H9 (cell line): ENCODE data around the gene AKIP1. TPM values are rescaled to one million over a fixed set of nuclear protein-coding genes. Genes with fewer than 3 reads are reported as not detected.

Source experiments
- DNase-seq: peaks from one replicate; pipeline ENCODE4 v3.0.0-alpha.2; 2017
- H2AFZ ChIP-seq: one replicate; pipeline ENCODE4 v1.6.1; 2013; ENCODE audit warnings: mild to moderate bottlenecking, low read length, control low read depth, moderate library complexity
- H2AK5ac ChIP-seq: 2 replicates; pipeline ENCODE4 v1.6.1; 2013; ENCODE audit warnings: low read length, control low read depth, mixed read lengths; ENCODE audit not compliant: insufficient read length
- H2BK120ac ChIP-seq: one replicate; pipeline ENCODE4 v1.6.1; 2013; ENCODE audit warnings: low read depth, mild to moderate bottlenecking, low read length, control low read depth, inconsistent platforms; ENCODE audit not compliant: poor library complexity, severe bottlenecking
- H2BK12ac ChIP-seq: 2 replicates; pipeline ENCODE4 v1.6.1; 2013; ENCODE audit warnings: low read length, control low read depth, mixed read lengths, low read depth; ENCODE audit not compliant: insufficient read length
- H2BK15ac ChIP-seq: 2 replicates; pipeline ENCODE4 v1.6.1; 2013; ENCODE audit warnings: low read depth, low read length, control low read depth
- H2BK20ac ChIP-seq: one replicate; pipeline ENCODE4 v1.6.1; 2013; ENCODE audit warnings: low read depth, mild to moderate bottlenecking, low read length, control low read depth, inconsistent platforms; ENCODE audit not compliant: poor library complexity, severe bottlenecking
- H2BK5ac ChIP-seq: 2 replicates; pipeline ENCODE4 v1.6.1; 2013; ENCODE audit warnings: low read length, control low read depth, mixed read lengths; ENCODE audit not compliant: insufficient read length
- H3K14ac ChIP-seq: 2 replicates; pipeline ENCODE4 v1.6.1; 2013; ENCODE audit warnings: low read length, control low read depth; ENCODE audit not compliant: insufficient read depth
- H3K18ac ChIP-seq: 2 replicates; pipeline ENCODE4 v1.6.1; 2013; ENCODE audit warnings: low read depth, mild to moderate bottlenecking, mixed read lengths, low read length, control low read depth; ENCODE audit not compliant: insufficient read length
- H3K23ac ChIP-seq: 2 replicates; pipeline ENCODE4 v1.6.1; 2013; ENCODE audit warnings: low read length, control low read depth, mixed read lengths, low read depth; ENCODE audit not compliant: insufficient read length
- H3K23me2 ChIP-seq: 2 replicates; pipeline ENCODE4 v1.6.1; 2013; ENCODE audit warnings: low read depth, mild to moderate bottlenecking, mixed read lengths, low read length, control low read depth; ENCODE audit not compliant: insufficient read length, poor library complexity, severe bottlenecking
- H3K27ac ChIP-seq: 2 replicates; pipeline ENCODE4 v1.5.1; 2013; ENCODE audit warnings: low read length, control low read depth, mixed read lengths, low read depth; ENCODE audit not compliant: insufficient read length
- H3K27me3 ChIP-seq: 2 replicates; pipeline ENCODE4 v1.6.1; 2013; ENCODE audit warnings: low read length, control low read depth, inconsistent platforms; ENCODE audit not compliant: insufficient read depth
- H3K4ac ChIP-seq: 2 replicates; pipeline ENCODE4 v1.6.1; 2013; ENCODE audit warnings: low read depth, mild to moderate bottlenecking, control low read depth, inconsistent platforms, low read length, moderate library complexity
- H3K4me1 ChIP-seq: 2 replicates; pipeline ENCODE4 v1.6.1; 2013; ENCODE audit warnings: low read length, control low read depth, inconsistent platforms; ENCODE audit not compliant: insufficient read depth
- H3K4me2 ChIP-seq: 2 replicates; pipeline ENCODE4 v1.6.1; 2013; ENCODE audit warnings: low read length, control low read depth, mixed read lengths; ENCODE audit not compliant: insufficient read length, insufficient read depth
- H3K56ac ChIP-seq: 2 replicates; pipeline ENCODE4 v1.6.1; 2013; ENCODE audit warnings: low read depth, mild to moderate bottlenecking, mixed read lengths, low read length, control low read depth; ENCODE audit not compliant: insufficient read length
- H3K79me1 ChIP-seq: 2 replicates; pipeline ENCODE4 v1.6.1; 2013; ENCODE audit warnings: low read depth, mild to moderate bottlenecking, moderate library complexity, low read length, control low read depth, inconsistent platforms; ENCODE audit not compliant: insufficient read depth, poor library complexity, severe bottlenecking
- H3K79me2 ChIP-seq: 2 replicates; pipeline ENCODE4 v1.6.1; 2013; ENCODE audit warnings: low read length, control low read depth, inconsistent platforms; ENCODE audit not compliant: insufficient read depth
- H3K9ac ChIP-seq: 2 replicates; pipeline ENCODE4 v1.6.1; 2013; ENCODE audit warnings: low read length, control low read depth, mixed read lengths; ENCODE audit not compliant: insufficient read length; ENCODE audit errors: extremely low read depth
- H3K9me3 ChIP-seq: one replicate; pipeline ENCODE4 v1.6.1; 2013; ENCODE audit warnings: low read depth, low read length, inconsistent platforms; ENCODE audit not compliant: control insufficient read depth
- H3T11ph ChIP-seq: one replicate; pipeline ENCODE4 v1.6.1; 2013; ENCODE audit warnings: mild to moderate bottlenecking, low read length, control low read depth, inconsistent platforms
- H4K20me1 ChIP-seq: one replicate; pipeline ENCODE4 v1.6.1; 2013; ENCODE audit not compliant: control insufficient read depth, insufficient read length, insufficient read depth
- H4K5ac ChIP-seq: 2 replicates; pipeline ENCODE4 v1.6.1; 2013; ENCODE audit warnings: low read depth, mild to moderate bottlenecking, mixed read lengths, low read length, control low read depth; ENCODE audit not compliant: insufficient read length
- H4K8ac ChIP-seq: replicated peaks from 2 replicates; pipeline ENCODE4 v1.6.1; 2013; ENCODE audit warnings: low read length, control low read depth, mixed read lengths, low read depth; ENCODE audit not compliant: insufficient read length
- H4K91ac ChIP-seq: 2 replicates; pipeline ENCODE4 v1.6.1; 2013; ENCODE audit warnings: low read depth, mild to moderate bottlenecking, moderate library complexity, mixed read lengths, low read length, control low read depth; ENCODE audit not compliant: insufficient read length
- H3K27ac Mint-ChIP-seq, 3 experiments: 2 replicates in 2 of 3; 3 replicates in 1 of 3; pipeline ENCODE4 v1.8.0; 2020 to 2021; ENCODE audit warnings: mixed read lengths in 3 of 3, mild to moderate bottlenecking in 1 of 3, moderate library complexity in 1 of 3
- H3K27me3 Mint-ChIP-seq: 2 replicates; pipeline ENCODE4 v1.8.0; 2021; ENCODE audit warnings: low read depth, mild to moderate bottlenecking, moderate library complexity, mixed read lengths
- H3K36me3 Mint-ChIP-seq, 3 experiments: 2 replicates in 2 of 3; 3 replicates in 1 of 3; pipeline ENCODE4 v1.8.0; 2020 to 2021; ENCODE audit warnings: low read depth in 3 of 3, mixed read lengths in 3 of 3; ENCODE audit not compliant: insufficient read depth in 1 of 3
- H3K4me1 Mint-ChIP-seq, 2 experiments: 2 replicates each; pipeline ENCODE4 v1.8.0; 2020; ENCODE audit warnings: mixed read lengths in 2 of 2
- H3K4me3 Mint-ChIP-seq, 2 experiments: 2 replicates in 1 of 2; 3 replicates in 1 of 2; pipeline ENCODE4 v1.8.0; 2020 to 2021; ENCODE audit warnings: mild to moderate bottlenecking in 2 of 2, mixed read lengths in 2 of 2, moderate library complexity in 1 of 2
- H3K9me3 Mint-ChIP-seq, 2 experiments: 2 replicates in 1 of 2; 3 replicates in 1 of 2; pipeline ENCODE4 v1.8.0; 2020; ENCODE audit warnings: mild to moderate bottlenecking in 2 of 2, mixed read lengths in 2 of 2, moderate library complexity in 1 of 2
- WGBS: extraction: QIAGEN DNeasy Blood & Tissue Kit; methylation state at CpG from one replicate; pipeline ENCODE4 v1.1.7; 2013; ENCODE audit warnings: missing lambda C conversion rate, low lambda C conversion rate, mixed read lengths; ENCODE audit not compliant: insufficient read length; ENCODE audit errors: extremely low coverage; 5-methylcytosine and 5-hydroxymethylcytosine counted together
- total RNA-seq: library from RNA; stranded (reverse); gene quantifications from 2 replicates; pipeline ENCODE4 v1.2.1, GENCODE V29; 2021
- TF ChIP-seq, protein P1 (sequence below): fragments of 200-600 bp; sonication (generic); conservative IDR thresholded peaks from 3 replicates; pipeline ENCODE4 v1.8.0; 2021; ENCODE audit warnings: antibody characterized with exemption, mild to moderate bottlenecking

The AKIP1 gene
- total RNA-seq, 1 experiment from 2014 or later, result 21.0 TPM

DNA sequence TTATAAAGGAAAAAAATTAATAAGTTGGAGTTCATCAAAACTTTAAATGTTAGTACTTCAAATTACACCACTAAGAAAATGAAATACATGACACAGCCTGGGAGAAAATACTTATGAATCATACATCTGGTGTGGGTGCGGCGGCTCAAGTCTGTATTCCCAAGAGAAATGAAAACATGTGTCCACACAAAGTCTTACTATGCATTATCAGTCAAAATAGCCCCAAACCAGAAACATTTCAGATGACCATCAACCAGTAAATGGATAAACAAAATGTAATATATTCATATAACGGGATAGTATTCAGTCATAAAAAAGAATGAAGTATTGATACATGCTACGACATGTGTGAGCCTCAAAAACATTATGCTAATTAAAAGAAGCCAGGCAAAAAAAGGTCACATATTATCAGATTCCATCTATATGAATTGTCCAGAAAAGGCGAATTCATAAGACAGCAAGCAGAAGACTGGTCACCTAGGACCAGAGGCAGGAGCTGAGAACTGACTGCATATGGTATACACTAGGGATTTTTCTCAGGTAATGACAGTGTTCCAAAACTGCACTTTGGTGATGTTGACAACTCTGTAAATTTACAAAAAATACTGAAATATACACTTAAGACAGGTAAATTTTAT, 5.3 kb upstream of the AKIP1 start:
- Histone ChIP-seq H2BK20ac (no peak overlapping the region), H3K4me2 (no peak overlapping the region), H3K9ac (no peak overlapping the region)

More for the DNA sequence above, 5.3 kb upstream of the AKIP1 start:
- TF ChIP-seq, protein P1, sequence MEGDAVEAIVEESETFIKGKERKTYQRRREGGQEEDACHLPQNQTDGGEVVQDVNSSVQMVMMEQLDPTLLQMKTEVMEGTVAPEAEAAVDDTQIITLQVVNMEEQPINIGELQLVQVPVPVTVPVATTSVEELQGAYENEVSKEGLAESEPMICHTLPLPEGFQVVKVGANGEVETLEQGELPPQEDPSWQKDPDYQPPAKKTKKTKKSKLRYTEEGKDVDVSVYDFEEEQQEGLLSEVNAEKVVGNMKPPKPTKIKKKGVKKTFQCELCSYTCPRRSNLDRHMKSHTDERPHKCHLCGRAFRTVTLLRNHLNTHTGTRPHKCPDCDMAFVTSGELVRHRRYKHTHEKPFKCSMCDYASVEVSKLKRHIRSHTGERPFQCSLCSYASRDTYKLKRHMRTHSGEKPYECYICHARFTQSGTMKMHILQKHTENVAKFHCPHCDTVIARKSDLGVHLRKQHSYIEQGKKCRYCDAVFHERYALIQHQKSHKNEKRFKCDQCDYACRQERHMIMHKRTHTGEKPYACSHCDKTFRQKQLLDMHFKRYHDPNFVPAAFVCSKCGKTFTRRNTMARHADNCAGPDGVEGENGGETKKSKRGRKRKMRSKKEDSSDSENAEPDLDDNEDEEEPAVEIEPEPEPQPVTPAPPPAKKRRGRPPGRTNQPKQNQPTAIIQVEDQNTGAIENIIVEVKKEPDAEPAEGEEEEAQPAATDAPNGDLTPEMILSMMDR, result no peak
- H2BK5ac ChIP-seq, result no peak overlapping the region
- no peak overlapping the region for H4K91ac ChIP-seq
- H3K4me1 ChIP-seq, result peaks cover 4% of the 10 kb centered on the region; the same call in 1 of the 2 replicates
- H4K8ac ChIP-seq, result no peak overlapping the region
- H3K14ac ChIP-seq, result no peak overlapping the region
- no peaks in the 10 kb centered on the region for H3K9me3 ChIP-seq
- H3K9me3 Mint-ChIP-seq, result peaks cover 5 to 8% of the 10 kb centered on the region in 2 experiments; a peak in 4 of 5 replicates
- no peak overlapping the region for H2AK5ac ChIP-seq
- no peak overlapping the region for H4K5ac ChIP-seq
- H2BK120ac ChIP-seq, result no peak overlapping the region
- no peak overlapping the region for H2AFZ ChIP-seq
- H3K56ac ChIP-seq, result no peak overlapping the region
- no peak overlapping the region for H2BK12ac ChIP-seq
- H3K4ac ChIP-seq, result no peak overlapping the region
- no peaks in the 10 kb centered on the region; a peak in 1 of 7 replicates for H3K36me3 Mint-ChIP-seq
- H3K79me2 ChIP-seq, result no peaks in the 10 kb centered on the region
- no peak overlapping the region for H3K23ac ChIP-seq
- no peaks in the 10 kb centered on the region for H4K20me1 ChIP-seq
- no peak overlapping the region for H2BK15ac ChIP-seq
- H3K79me1 ChIP-seq, result no peaks in the 10 kb centered on the region
- H3K27me3 Mint-ChIP-seq, result peaks cover 30% of the 10 kb centered on the region
- no peak overlapping the region for H3K27ac Mint-ChIP-seq
- no CpG with 5 or more reads among the region's 5 CpGs for WGBS
- no peak overlapping the region for H3K4me3 Mint-ChIP-seq
- H3K18ac ChIP-seq, result no peak overlapping the region
- H3K4me1 Mint-ChIP-seq, result peaks cover 9 to 14% of the 10 kb centered on the region in 2 experiments
- no peak overlapping the region for H3K27ac ChIP-seq
- no peak overlapping the region for H3T11ph ChIP-seq
- H3K23me2 ChIP-seq, result no peaks in the 10 kb centered on the region
- DNase-seq, result no peak
- H3K27me3 ChIP-seq, result no peaks in the 10 kb centered on the region; the same call in 1 of the 2 replicates
